GM12891 (cell line): ENCODE data around the gene ARIH1.

Source experiments
- PAX5 ChIP-seq: IDR thresholded peaks from 2 replicates; pipeline ENCODE4 v1.6.1; 2011; ENCODE audit warnings: low read length, moderate library complexity, mild to moderate bottlenecking; ENCODE audit not compliant: insufficient read depth, severe bottlenecking
- POLR2A ChIP-seq: IDR thresholded peaks from 2 replicates; pipeline ENCODE4 v1.6.1; 2011; ENCODE audit warnings: low read depth, low read length, control low read depth
- TAF1 ChIP-seq: IDR thresholded peaks from 2 replicates; pipeline ENCODE4 v1.6.1; 2011; ENCODE audit warnings: low read depth, low read length, control low read depth

- no peak for TF ChIP-seq POLR2A
- TF ChIP-seq PAX5 = no peak
- no peak for TF ChIP-seq TAF1
Observed at GRCh38 chr15:72460402-72460801, 13.7 kb upstream of the ARIH1 start.
